Gastroesophageal sphincter (tissue), 4 donors: ENCODE results near the gene CHMP6. TPM values are rescaled to one million over a fixed set of nuclear protein-coding genes. Genes with fewer than 3 reads are reported as not detected.

Experiments used
- ATAC-seq: fragments of 150-250 bp; one replicate; pipeline ENCODE4 v1.9.1; 2016; ENCODE audit warnings: mild to moderate bottlenecking, moderate library complexity
- H3K27ac ChIP-seq, 4 donors: fragments of 200-600 bp; sonication (generic) in 3 of 4; 1 replicate in 3 of 4; 2 replicates in 1 of 4; pipeline ENCODE4 v1.5.1; 2016 to 2019
- H3K27me3 ChIP-seq: fragments of 200-600 bp; sonication (generic); one replicate; pipeline ENCODE4 v1.5.1; 2019
- H3K36me3 ChIP-seq, 2 donors: fragments of 200-600 bp; sonication (generic); one replicate each; pipeline ENCODE4 v1.5.1; 2019; ENCODE audit warnings: control low read depth in 1 of 2
- H3K4me1 ChIP-seq, 3 donors: fragments of 200-600 bp; sonication (generic); 1 replicate in 2 of 3; 2 replicates in 1 of 3; pipeline ENCODE4 v1.5.1; 2016 to 2019; ENCODE audit warnings: control low read depth in 2 of 3
- H3K4me3 ChIP-seq, 2 donors: fragments of 200-600 bp; sonication (generic); one replicate each; pipeline ENCODE4 v1.5.1; 2019; ENCODE audit warnings: mild to moderate bottlenecking in 1 of 2, moderate library complexity in 1 of 2
- H3K9me3 ChIP-seq, 3 donors: fragments of 200-600 bp; sonication (generic); one replicate each; pipeline ENCODE4 v1.5.1; 2017 to 2019; ENCODE audit warnings: control low read depth in 2 of 3
- CTCF ChIP-seq, 4 experiments: fragments of 200-600 bp in 2 of 4; fragments of 450-650 bp in 2 of 4; sonication (generic) in 1 of 4; IDR thresholded peaks; one replicate each; pipeline ENCODE4 v1.5.1; 2017 to 2019; ENCODE audit warnings: antibody characterized with exemption in 4 of 4, mild to moderate bottlenecking in 2 of 4, moderate library complexity in 2 of 4
- EP300 ChIP-seq: sonication (generic); formaldehyde crosslinking; IDR thresholded peaks from one replicate; pipeline ENCODE4 v1.6.1; 2017; ENCODE audit warnings: antibody characterized with exemption, mild to moderate bottlenecking
- POLR2A ChIP-seq, 2 donors: fragments of 450-650 bp; IDR thresholded peaks; one replicate each; pipeline ENCODE4 v1.6.1; 2017; ENCODE audit warnings: antibody characterized with exemption in 2 of 2, mild to moderate bottlenecking in 2 of 2, moderate library complexity in 1 of 2
- POLR2AphosphoS5 ChIP-seq: sonication (generic); formaldehyde crosslinking; IDR thresholded peaks from one replicate; pipeline ENCODE4 v1.6.1; 2017; ENCODE audit warnings: antibody characterized with exemption
- WGBS, 2 donors: methylation state at CpG; one replicate each; pipeline ENCODE4 v1.1.5; 2018; ENCODE audit warnings: low coverage in 1 of 2; 5-methylcytosine and 5-hydroxymethylcytosine counted together
- total RNA-seq, 4 donors: library from RNA; depleted of rRNA; stranded (reverse); fragments of >200 nt; gene quantifications; one replicate each; pipeline ENCODE4 v1.1.0, GENCODE V29; 2016

Gene CHMP6
- total RNA-seq, 4 donors from 2014 or later, result 17.6 to 26.0 (median 19.0) TPM

- no peaks in the 10 kb centered on the region for H3K9me3 ChIP-seq
- H3K27me3 ChIP-seq, result no peaks in the 10 kb centered on the region
- TF ChIP-seq POLR2AphosphoS5 (no peak), CTCF (IDR thresholded peaks at IDR 0.05) (no peak), EP300 (no peak), POLR2A (IDR thresholded peaks at IDR 0.05) (no peak)
- H3K36me3 ChIP-seq, result peaks cover 0 to 36% of the 10 kb centered on the region in 2 donors
- peaks cover 0 to 33% (median 27%) of the 10 kb centered on the region in 3 donors for H3K4me1 ChIP-seq
- no peak overlapping the region for H3K4me3 ChIP-seq
- no peak for ATAC-seq
- 62 to 91% methylated on average over 3 to 7 of the region's 29 CpGs for WGBS, 2 donors
- H3K27ac ChIP-seq, result peak overlapping the region in 2 of 4 donors; percentile 14 to 24
These were observed 35.1 kb upstream of the CHMP6 start for GRCh38 chr17:80956321-80957190.

- H3K36me3 ChIP-seq, result peaks cover 0 to 31% of the 10 kb centered on the region in 2 donors
- peak overlapping the region in 3 of 4 donors; percentile 37 to 97 (median 90) for H3K27ac ChIP-seq
- 95% methylated on average over 9 of the region's 12 CpGs; no CpG with 5 or more reads in 1 of the 2 donors for WGBS, 2 donors
These were observed 34.1 kb upstream of the CHMP6 start for GRCh38 chr17:80957461-80957941.

GRCh38 chr17:80959330-80960036 lies 32.2 kb upstream of the CHMP6 start:
- H3K4me3 ChIP-seq, result peak overlapping the region in 1 of 2 donors; percentile 19
- peaks cover 0 to 48% (median 27%) of the 10 kb centered on the region in 3 donors for H3K4me1 ChIP-seq
- WGBS, 2 donors, result 0 to 7% methylated on average over 5 to 11 of the region's 23 CpGs
- no peak for TF ChIP-seq POLR2A (IDR thresholded peaks at IDR 0.05)
- peak; percentile 92 for TF ChIP-seq POLR2AphosphoS5
- TF ChIP-seq EP300, result peak; percentile 16
- TF ChIP-seq CTCF (IDR thresholded peaks at IDR 0.05), result peak in 2 of 4 experiments; percentile 33 to 35
- peak overlapping the region; percentile 75 to 99 (median 94) for H3K27ac ChIP-seq
- H3K27me3 ChIP-seq, result no peaks in the 10 kb centered on the region
- no peaks in the 10 kb centered on the region for H3K9me3 ChIP-seq
- peak; percentile 94 for ATAC-seq
- H3K36me3 ChIP-seq, result peaks cover 0 to 35% of the 10 kb centered on the region in 2 donors

More at GRCh38 chr17:80957461-80957941, 34.1 kb upstream of the CHMP6 start:
- H3K9me3 ChIP-seq, result no peaks in the 10 kb centered on the region
- ATAC-seq, result no peak
- TF ChIP-seq POLR2AphosphoS5 (no peak), CTCF (IDR thresholded peaks at IDR 0.05) (no peak), EP300 (no peak), POLR2A (IDR thresholded peaks at IDR 0.05) (no peak)
- no peak overlapping the region for H3K4me3 ChIP-seq
- peaks cover 0 to 42% (median 27%) of the 10 kb centered on the region in 3 donors for H3K4me1 ChIP-seq
- H3K27me3 ChIP-seq, result no peaks in the 10 kb centered on the region

GRCh38 chr17:80960037-80960796 lies 31.4 kb upstream of the CHMP6 start:
- H3K4me1 ChIP-seq, result peaks cover 0 to 48% (median 27%) of the 10 kb centered on the region in 3 donors
- H3K27me3 ChIP-seq, result no peaks in the 10 kb centered on the region
- H3K27ac ChIP-seq, result peak overlapping the region; percentile 67 to 99 (median 94)
- TF ChIP-seq POLR2A (IDR thresholded peaks at IDR 0.05) (no peak), CTCF (IDR thresholded peaks at IDR 0.05) (no peak), EP300 (no peak)
- ATAC-seq, result no peak
- WGBS, 2 donors, result no CpG with 5 or more reads among the region's 24 CpGs
- H3K4me3 ChIP-seq, result peak overlapping the region in 1 of 2 donors; percentile 19
- H3K36me3 ChIP-seq, result peaks cover 0 to 37% of the 10 kb centered on the region in 2 donors
- H3K9me3 ChIP-seq, result no peaks in the 10 kb centered on the region
